ENCODE results near the gene WFDC6.

DNA sequence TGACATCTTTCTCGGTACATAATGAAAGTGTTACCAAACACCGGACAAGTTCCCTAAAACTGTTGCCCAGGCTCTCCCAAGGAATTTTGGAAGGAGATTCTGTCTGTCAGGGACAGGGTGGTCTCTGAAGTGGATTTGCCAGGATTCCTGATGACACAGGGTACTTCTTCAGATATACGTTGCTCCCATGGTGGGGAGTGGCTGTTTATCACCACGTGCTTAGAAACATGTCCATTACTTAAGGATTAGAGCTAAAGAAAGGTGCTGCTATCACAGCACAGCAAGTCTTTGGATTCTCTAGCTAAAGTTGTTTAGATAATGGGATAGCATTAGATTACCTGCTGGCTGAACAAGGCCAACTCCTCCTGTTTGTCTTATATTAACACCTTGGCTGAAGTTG is 30.2 kb downstream of the WFDC6 start:
- TF ChIP-seq, protein P1, sequence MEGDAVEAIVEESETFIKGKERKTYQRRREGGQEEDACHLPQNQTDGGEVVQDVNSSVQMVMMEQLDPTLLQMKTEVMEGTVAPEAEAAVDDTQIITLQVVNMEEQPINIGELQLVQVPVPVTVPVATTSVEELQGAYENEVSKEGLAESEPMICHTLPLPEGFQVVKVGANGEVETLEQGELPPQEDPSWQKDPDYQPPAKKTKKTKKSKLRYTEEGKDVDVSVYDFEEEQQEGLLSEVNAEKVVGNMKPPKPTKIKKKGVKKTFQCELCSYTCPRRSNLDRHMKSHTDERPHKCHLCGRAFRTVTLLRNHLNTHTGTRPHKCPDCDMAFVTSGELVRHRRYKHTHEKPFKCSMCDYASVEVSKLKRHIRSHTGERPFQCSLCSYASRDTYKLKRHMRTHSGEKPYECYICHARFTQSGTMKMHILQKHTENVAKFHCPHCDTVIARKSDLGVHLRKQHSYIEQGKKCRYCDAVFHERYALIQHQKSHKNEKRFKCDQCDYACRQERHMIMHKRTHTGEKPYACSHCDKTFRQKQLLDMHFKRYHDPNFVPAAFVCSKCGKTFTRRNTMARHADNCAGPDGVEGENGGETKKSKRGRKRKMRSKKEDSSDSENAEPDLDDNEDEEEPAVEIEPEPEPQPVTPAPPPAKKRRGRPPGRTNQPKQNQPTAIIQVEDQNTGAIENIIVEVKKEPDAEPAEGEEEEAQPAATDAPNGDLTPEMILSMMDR (IDR thresholded peaks at IDR 0.05), result no peak
- TF ChIP-seq POLR2AphosphoS5 (IDR thresholded peaks at IDR 0.05) (no peak), POLR2A (IDR thresholded peaks at IDR 0.05; ENCODE audit: low read depth) (no peak)
